ENCODE data around the gene MAP3K6. TPM values are rescaled to one million over a fixed set of nuclear protein-coding genes. Genes with fewer than 3 reads are reported as not detected.
A peak's percentile ranks its signal among the peaks of the same experiment; 100 is the strongest.
"Not testable (repeated sequence)": the region's sequence is repeated elsewhere in the genome, so short reads cannot be mapped to it uniquely, and the experiment has no call there.

The MAP3K6 gene
- total RNA-seq, 2 donors from 2014 or later: 3.3 to 4.9 TPM

- H3K4me3 Mint-ChIP-seq: peak overlapping the region; percentile 92
- peaks cover 21% of the 10 kb centered on the region for H3K4me1 Mint-ChIP-seq
- no peaks in the 10 kb centered on the region for H3K9me3 ChIP-seq (ENCODE audit: control insufficient read depth, low read length, poor library complexity, severe bottlenecking)
- H3K36me3 Mint-ChIP-seq (ENCODE audit: low read depth): no peaks in the 10 kb centered on the region
- peak overlapping the region; percentile 90 for H3K27ac Mint-ChIP-seq
- H3K27me3 Mint-ChIP-seq: no peaks in the 10 kb centered on the region
- DNase-seq: no peak
- ATAC-seq: no peak
These were observed 26.2 kb upstream of the MAP3K6 start for GRCh38 chr1:27392778-27393635.

- Mint-ChIP-seq H3K36me3 (ENCODE audit: low read depth) (no peaks in the 10 kb centered on the region), H3K4me1 (peaks cover 21% of the 10 kb centered on the region), H3K27me3 (no peaks in the 10 kb centered on the region), H3K4me3 (peak within 1 kb of the TSS; percentile 92), H3K27ac (peak within 1 kb of the TSS; percentile 90)
- DNase-seq (peak; percentile 85 to 95 (median 95)), ATAC-seq (peak; percentile 93)
- no peaks in the 10 kb centered on the region for H3K9me3 ChIP-seq (ENCODE audit: control insufficient read depth, low read length, poor library complexity, severe bottlenecking)
These were observed 25.5 kb upstream of the MAP3K6 start, which contains the start of gene GPR3 for GRCh38 chr1:27392096-27392777. Gene GPR3, plus strand, starts transcription at chr1:27392622. Its CDS starts 1,177 bp downstream, at chr1:27393799.

- H3K36me3 Mint-ChIP-seq (ENCODE audit: low read depth): no peaks in the 10 kb centered on the region
These were observed 24.8 kb upstream of the MAP3K6 start for GRCh38 chr1:27391511-27392095.

GRCh38 chr1:27388337-27389005, 21.7 kb upstream of the MAP3K6 start:
- no peaks in the 10 kb centered on the region for H3K36me3 Mint-ChIP-seq (ENCODE audit: low read depth)
- no peak overlapping the region for H3K4me3 Mint-ChIP-seq
- H3K4me1 Mint-ChIP-seq: peaks cover 19% of the 10 kb centered on the region
- H3K9me3 ChIP-seq (ENCODE audit: control insufficient read depth, low read length, poor library complexity, severe bottlenecking): no peaks in the 10 kb centered on the region
- peak overlapping the region; percentile 87 for H3K27ac Mint-ChIP-seq
- DNase-seq (peak; percentile 52 to 71 (median 60)), ATAC-seq (no peak)
- no peaks in the 10 kb centered on the region for H3K27me3 Mint-ChIP-seq

More at GRCh38 chr1:27391511-27392095, 24.8 kb upstream of the MAP3K6 start:
- no peak for ATAC-seq
- H3K9me3 ChIP-seq (ENCODE audit: control insufficient read depth, low read length, poor library complexity, severe bottlenecking): no peaks in the 10 kb centered on the region
- DNase-seq: peak in 1 of 3 donors; percentile 23
- Mint-ChIP-seq H3K4me3 (peak overlapping the region; percentile 92), H3K27me3 (no peaks in the 10 kb centered on the region), H3K27ac (peak overlapping the region; percentile 90), H3K4me1 (peaks cover 21% of the 10 kb centered on the region)

DNA sequence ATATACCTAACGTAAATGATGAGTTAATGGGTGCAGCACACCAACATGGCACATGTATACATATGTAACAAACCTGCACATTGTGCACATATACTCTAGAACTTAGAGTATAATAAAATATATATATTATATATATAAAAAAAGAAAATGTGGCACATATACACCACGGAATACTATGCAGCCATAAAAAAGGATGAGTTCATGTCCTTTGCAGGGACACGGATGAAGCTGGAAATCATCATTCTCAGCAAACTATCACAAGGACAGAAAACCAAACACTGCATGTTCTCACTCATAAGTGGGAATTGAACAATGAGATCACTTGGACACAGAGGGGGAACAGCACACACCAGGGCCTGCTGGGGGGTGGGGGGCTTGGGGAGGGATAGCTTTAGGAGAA, 18.0 kb upstream of the MAP3K6 start:
- DNase-seq; H3K9me3 ChIP-seq (ENCODE audit: control insufficient read depth, low read length, poor library complexity, severe bottlenecking); H3K4me3 Mint-ChIP-seq; H3K27ac Mint-ChIP-seq; ATAC-seq; H3K36me3 Mint-ChIP-seq (ENCODE audit: low read depth); H3K27me3 Mint-ChIP-seq: not testable (repeated sequence)
- H3K4me1 Mint-ChIP-seq: peaks cover 10% of the 10 kb centered on the region

GRCh38 chr1:27383661-27384060, 16.9 kb upstream of the MAP3K6 start:
- peaks cover 9% of the 10 kb centered on the region for H3K4me1 Mint-ChIP-seq
- no peak overlapping the region for H3K27ac Mint-ChIP-seq
- no peaks in the 10 kb centered on the region for H3K36me3 Mint-ChIP-seq (ENCODE audit: low read depth)
- H3K4me3 Mint-ChIP-seq: no peak overlapping the region
- DNase-seq (no peak), ATAC-seq (no peak)
- peaks cover 6% of the 10 kb centered on the region for H3K27me3 Mint-ChIP-seq
- no peaks in the 10 kb centered on the region for H3K9me3 ChIP-seq (ENCODE audit: control insufficient read depth, low read length, poor library complexity, severe bottlenecking)

GRCh38 chr1:27383039-27383605, 16.4 kb upstream of the MAP3K6 start, which contains the start of gene CD164L2:
Gene CD164L2, minus strand, starts transcription at chr1:27383333. Its CDS starts 94 bp downstream, at chr1:27383239.
- Mint-ChIP-seq H3K36me3 (ENCODE audit: low read depth) (no peaks in the 10 kb centered on the region), H3K4me1 (peaks cover 6% of the 10 kb centered on the region), H3K27ac (no peak within 1 kb of the TSS), H3K4me3 (no peak within 1 kb of the TSS), H3K27me3 (peaks cover 6% of the 10 kb centered on the region)
- ATAC-seq: peak; percentile 88
- H3K9me3 ChIP-seq (ENCODE audit: control insufficient read depth, low read length, poor library complexity, severe bottlenecking): no peaks in the 10 kb centered on the region
- peak; percentile 44 to 55 (median 51) for DNase-seq

DNA sequence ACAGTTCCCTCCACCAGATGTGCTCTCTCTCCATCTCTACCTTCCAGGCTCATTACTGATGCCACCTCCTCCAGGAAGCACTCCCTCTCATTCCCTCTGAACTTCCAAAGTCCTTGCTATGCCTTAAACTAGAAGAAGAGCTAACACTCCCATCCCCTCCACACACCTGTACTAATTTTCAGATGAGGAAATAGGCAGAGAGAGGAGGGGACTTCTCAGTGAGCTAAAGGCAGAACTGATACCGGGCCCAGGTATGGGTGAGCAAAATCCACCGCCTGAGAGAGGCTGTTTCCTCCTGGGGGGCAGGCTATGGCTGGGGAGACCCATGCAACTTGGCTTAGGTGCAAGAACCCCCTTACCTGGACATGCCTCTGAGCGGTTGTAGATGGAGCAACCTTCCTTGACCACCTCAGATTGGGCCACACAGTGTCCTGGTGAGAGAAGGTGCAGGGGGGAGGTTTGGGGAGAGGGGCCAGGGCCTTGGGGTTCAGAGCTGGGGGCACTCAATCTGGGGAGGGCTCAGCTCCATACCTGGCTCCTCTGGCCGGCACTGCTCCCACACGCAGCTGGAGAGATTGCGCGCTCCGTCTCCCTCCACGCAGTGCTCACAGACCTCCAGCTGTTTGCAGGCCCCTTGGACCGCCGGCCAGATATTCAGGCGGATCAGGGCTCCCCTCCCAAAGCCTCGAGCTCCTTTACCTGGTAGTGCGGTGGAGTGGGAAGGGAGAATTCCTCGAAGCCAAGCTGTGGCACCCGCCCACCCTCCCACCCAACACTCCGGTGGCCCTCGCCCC, 15.4 kb upstream of the MAP3K6 start:
- H3K36me3 Mint-ChIP-seq (ENCODE audit: low read depth): no peaks in the 10 kb centered on the region
- ATAC-seq (no peak), DNase-seq (no peak)
- H3K27me3 Mint-ChIP-seq: peaks cover 6% of the 10 kb centered on the region
- H3K27ac Mint-ChIP-seq: no peak overlapping the region
- H3K4me3 Mint-ChIP-seq: no peak overlapping the region
- H3K9me3 ChIP-seq (ENCODE audit: control insufficient read depth, low read length, poor library complexity, severe bottlenecking): no peaks in the 10 kb centered on the region
- peaks cover 10% of the 10 kb centered on the region for H3K4me1 Mint-ChIP-seq

DNA sequence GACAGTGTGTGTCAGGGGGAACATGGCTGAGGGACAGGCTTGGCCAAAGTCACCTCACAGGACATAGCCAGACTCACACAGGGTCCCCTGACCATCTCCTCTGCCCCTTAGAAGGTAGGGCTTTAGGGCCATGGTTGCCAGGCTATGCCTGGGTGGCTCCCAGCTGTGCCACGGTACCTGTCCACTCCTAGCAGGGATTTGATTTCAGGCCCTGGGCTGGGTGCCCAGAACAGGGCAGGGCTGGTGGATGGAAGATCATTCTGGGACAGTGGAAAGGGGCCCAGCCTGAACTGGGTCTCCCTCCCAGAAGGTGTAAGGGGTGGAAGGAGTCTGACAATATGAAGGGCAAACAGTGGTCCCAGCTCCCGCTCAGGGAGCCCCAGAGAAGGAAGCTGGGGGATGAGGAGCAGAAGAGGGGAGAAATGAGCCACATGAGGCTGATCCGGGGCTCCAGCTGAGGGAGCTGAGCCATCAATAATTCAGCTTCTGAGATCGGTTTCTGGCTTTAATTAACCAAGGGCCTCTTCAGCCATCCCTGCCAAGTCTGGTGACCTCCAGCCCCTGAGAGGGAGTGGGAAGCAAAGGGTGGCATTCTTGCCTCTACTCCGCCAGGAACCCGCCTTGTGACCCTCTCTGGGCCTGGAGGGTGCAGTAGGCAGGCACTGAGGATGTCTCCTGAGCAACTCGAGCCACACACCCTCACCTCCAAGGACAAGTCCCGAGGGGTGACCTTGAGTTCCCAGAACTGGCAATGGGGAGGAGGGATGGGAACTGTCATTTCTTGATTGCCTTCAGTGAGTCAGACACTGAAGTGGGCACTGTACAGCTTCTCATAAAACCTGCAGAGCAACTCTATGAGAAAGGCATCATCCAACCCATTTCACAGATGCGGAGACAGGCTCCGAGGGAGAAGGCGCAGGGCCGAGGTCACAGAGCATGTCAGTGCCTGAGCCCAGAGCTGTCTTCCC, 14.3 kb upstream of the MAP3K6 start:
- Mint-ChIP-seq H3K36me3 (ENCODE audit: low read depth) (no peaks in the 10 kb centered on the region), H3K27me3 (peaks cover 6% of the 10 kb centered on the region), H3K4me3 (no peak overlapping the region), H3K27ac (no peak overlapping the region), H3K4me1 (peaks cover 10% of the 10 kb centered on the region)
- H3K9me3 ChIP-seq (ENCODE audit: control insufficient read depth, low read length, poor library complexity, severe bottlenecking): no peaks in the 10 kb centered on the region
- no peak for DNase-seq
- no peak for ATAC-seq

GRCh38 chr1:27380224-27380623, 13.5 kb upstream of the MAP3K6 start:
- H3K36me3 Mint-ChIP-seq (ENCODE audit: low read depth): no peaks in the 10 kb centered on the region
- ATAC-seq (no peak), DNase-seq (no peak)
- H3K27ac Mint-ChIP-seq: no peak overlapping the region
- H3K4me3 Mint-ChIP-seq: no peak overlapping the region
- H3K9me3 ChIP-seq (ENCODE audit: control insufficient read depth, low read length, poor library complexity, severe bottlenecking): no peaks in the 10 kb centered on the region
- H3K27me3 Mint-ChIP-seq: peaks cover 6% of the 10 kb centered on the region
- H3K4me1 Mint-ChIP-seq: peaks cover 13% of the 10 kb centered on the region

- DNase-seq: no peak
- H3K27me3 Mint-ChIP-seq: peaks cover 6% of the 10 kb centered on the region
- H3K4me3 Mint-ChIP-seq: no peak overlapping the region
- H3K9me3 ChIP-seq (ENCODE audit: control insufficient read depth, low read length, poor library complexity, severe bottlenecking): no peaks in the 10 kb centered on the region
- no peak for ATAC-seq
- peaks cover 13% of the 10 kb centered on the region for H3K4me1 Mint-ChIP-seq
- no peaks in the 10 kb centered on the region for H3K36me3 Mint-ChIP-seq (ENCODE audit: low read depth)
- H3K27ac Mint-ChIP-seq: no peak overlapping the region
These were observed 12.9 kb upstream of the MAP3K6 start for GRCh38 chr1:27379564-27380122.
